ENCODE results near the gene CCDC180. TPM values are rescaled to one million over a fixed set of nuclear protein-coding genes. Genes with fewer than 3 reads are reported as not detected.
A peak's percentile ranks its signal among the peaks of the same experiment; 100 is the strongest.

Gene CCDC180
- total RNA-seq, 1 experiment from 2014 or later: 5.1 TPM

- POLR2A ChIA-PET: no interaction called here
- CTCF ChIA-PET: interaction anchor here (1.1 kb wide), 1 partner anchor 15 kb away, joined by 3 read pairs; no protein-coding TSS in a partner anchor
- BruUV-seq (replicated peaks): no TSS peak
- Mint-ChIP-seq H3K9me3 (ENCODE audit: unreplicated experiment) (no peaks in the 10 kb centered on the region), H3K4me1 (ENCODE audit: insufficient read depth, unreplicated experiment) (peaks cover 5% of the 10 kb centered on the region), H3K27ac (ENCODE audit: low read depth, unreplicated experiment) (peak overlapping the region; percentile 68), H3K36me3 (ENCODE audit: insufficient read depth, unreplicated experiment) (peaks cover 10% of the 10 kb centered on the region), H3K27me3 (ENCODE audit: insufficient read depth, unreplicated experiment) (no peaks in the 10 kb centered on the region), H3K4me3 (ENCODE audit: unreplicated experiment) (no peak overlapping the region)
- no peak for DNase-seq (ENCODE audit: unreplicated experiment)
- TF ChIP-seq CTCF (IDR thresholded peaks at IDR 0.05; ENCODE audit: unreplicated experiment): no peak
- intact Hi-C loops (cut with micrococcal nuclease): no loop called here
Observed at GRCh38 chr9:97321251-97321650, 13.8 kb downstream of the CCDC180 start.

- H3K4me3 Mint-ChIP-seq (ENCODE audit: unreplicated experiment): no peak overlapping the region
- BruUV-seq (replicated peaks): no TSS peak
- no peaks in the 10 kb centered on the region for H3K9me3 Mint-ChIP-seq (ENCODE audit: unreplicated experiment)
- no peak for TF ChIP-seq CTCF (IDR thresholded peaks at IDR 0.05; ENCODE audit: unreplicated experiment)
- peaks cover 5% of the 10 kb centered on the region for H3K4me1 Mint-ChIP-seq (ENCODE audit: insufficient read depth, unreplicated experiment)
- no peaks in the 10 kb centered on the region for H3K27me3 Mint-ChIP-seq (ENCODE audit: insufficient read depth, unreplicated experiment)
- intact Hi-C loops (cut with micrococcal nuclease): no loop called here
- CTCF ChIA-PET: interaction anchor here (1.1 kb wide), 1 partner anchor 15 kb away, joined by 3 read pairs; no protein-coding TSS in a partner anchor
- peaks cover 10% of the 10 kb centered on the region for H3K36me3 Mint-ChIP-seq (ENCODE audit: insufficient read depth, unreplicated experiment)
- DNase-seq (ENCODE audit: unreplicated experiment): no peak
- POLR2A ChIA-PET: no interaction called here
- H3K27ac Mint-ChIP-seq (ENCODE audit: low read depth, unreplicated experiment): peak overlapping the region; percentile 68
Observed at GRCh38 chr9:97321691-97322090, 14.2 kb downstream of the CCDC180 start.

GRCh38 chr9:97322105-97322504, 14.6 kb downstream of the CCDC180 start:
- POLR2A ChIA-PET: no interaction called here
- Mint-ChIP-seq H3K36me3 (ENCODE audit: insufficient read depth, unreplicated experiment) (peaks cover 10% of the 10 kb centered on the region), H3K4me1 (ENCODE audit: insufficient read depth, unreplicated experiment) (peaks cover 5% of the 10 kb centered on the region), H3K27me3 (ENCODE audit: insufficient read depth, unreplicated experiment) (no peaks in the 10 kb centered on the region), H3K9me3 (ENCODE audit: unreplicated experiment) (no peaks in the 10 kb centered on the region), H3K4me3 (ENCODE audit: unreplicated experiment) (no peak overlapping the region), H3K27ac (ENCODE audit: low read depth, unreplicated experiment) (peak overlapping the region; percentile 68)
- CTCF ChIA-PET: no interaction called here
- no peak for DNase-seq (ENCODE audit: unreplicated experiment)
- intact Hi-C loops (cut with micrococcal nuclease): no loop called here
- BruUV-seq (replicated peaks): no TSS peak
- no peak for TF ChIP-seq CTCF (IDR thresholded peaks at IDR 0.05; ENCODE audit: unreplicated experiment)

- no peak overlapping the region for H3K4me3 Mint-ChIP-seq (ENCODE audit: unreplicated experiment)
- no peak for TF ChIP-seq CTCF (IDR thresholded peaks at IDR 0.05; ENCODE audit: unreplicated experiment)
- CTCF ChIA-PET: interaction anchor here (1.3 kb wide), 1 partner anchor 62 kb away, joined by 3 read pairs; no protein-coding TSS in a partner anchor
- peaks cover 5% of the 10 kb centered on the region for H3K4me1 Mint-ChIP-seq (ENCODE audit: insufficient read depth, unreplicated experiment)
- no peaks in the 10 kb centered on the region for H3K9me3 Mint-ChIP-seq (ENCODE audit: unreplicated experiment)
- POLR2A ChIA-PET: no interaction called here
- peaks cover 4% of the 10 kb centered on the region for H3K36me3 Mint-ChIP-seq (ENCODE audit: insufficient read depth, unreplicated experiment)
- intact Hi-C loops (cut with micrococcal nuclease): no loop called here
- DNase-seq (ENCODE audit: unreplicated experiment): no peak
- BruUV-seq (replicated peaks): no TSS peak
- H3K27me3 Mint-ChIP-seq (ENCODE audit: insufficient read depth, unreplicated experiment): no peaks in the 10 kb centered on the region
- H3K27ac Mint-ChIP-seq (ENCODE audit: low read depth, unreplicated experiment): no peak overlapping the region
Observed at GRCh38 chr9:97324954-97325353, 17.5 kb downstream of the CCDC180 start.

Measured in MCF 10A (cell line).